GM23338 (cell line): ENCODE results near the gene MYH13. TPM values are rescaled to one million over a fixed set of nuclear protein-coding genes. Genes with fewer than 3 reads are reported as not detected.

Experiments
- ATAC-seq: fragments of 200-7000 bp; cut with Tn5 transposase; 3 replicates; pipeline ENCODE4 v1.9.1; 2020
- DNase-seq: peaks from one replicate; pipeline ENCODE4 v3.0.0-alpha.2; 2015; ENCODE audit warnings: low spot score
- H2AFZ ChIP-seq: fragments of 200-600 bp; sonication (generic); 2 replicates; pipeline ENCODE4 v1.8.0; 2016; ENCODE audit warnings: antibody characterized with exemption, mild to moderate bottlenecking, moderate library complexity
- H3F3A ChIP-seq: fragments of 200-600 bp; sonication (generic); replicated peaks from 2 replicates; pipeline ENCODE4 v1.8.0; 2017; ENCODE audit warnings: antibody characterized with exemption, mixed run types, low read depth
- H3K27ac ChIP-seq: fragments of 200-600 bp; sonication (generic); 2 replicates; pipeline ENCODE4 v1.6.1; 2016; ENCODE audit warnings: low read depth
- H3K27me3 ChIP-seq: fragments of 200-600 bp; sonication (generic); 2 replicates; pipeline ENCODE4 v1.8.0; 2016; ENCODE audit warnings: mild to moderate bottlenecking, mixed run types, moderate library complexity; ENCODE audit not compliant: insufficient read depth
- H3K36me3 ChIP-seq: fragments of 200-600 bp; sonication (generic); 2 replicates; pipeline ENCODE4 v1.8.0; 2016; ENCODE audit warnings: mild to moderate bottlenecking; ENCODE audit not compliant: insufficient read depth
- H3K4me1 ChIP-seq: fragments of 200-600 bp; sonication (generic); 2 replicates; pipeline ENCODE4 v1.8.0; 2016; ENCODE audit warnings: mild to moderate bottlenecking, moderate library complexity; ENCODE audit not compliant: insufficient read depth
- H3K4me2 ChIP-seq: fragments of 200-600 bp; sonication (generic); 2 replicates; pipeline ENCODE4 v1.7.1; 2017; ENCODE audit warnings: mixed run types
- H3K4me3 ChIP-seq: fragments of 200-600 bp; sonication (generic); 2 replicates; pipeline ENCODE4 v1.6.1; 2016; ENCODE audit warnings: mixed run types
- H3K79me2 ChIP-seq: fragments of 200-600 bp; sonication (generic); replicated peaks from 2 replicates; pipeline ENCODE4 v1.8.0; 2017; ENCODE audit warnings: mild to moderate bottlenecking; ENCODE audit not compliant: insufficient read depth
- H3K9me2 ChIP-seq: fragments of 200-600 bp; sonication (generic); 2 replicates; pipeline ENCODE4 v1.8.0; 2017; ENCODE audit not compliant: insufficient read depth
- H4K20me1 ChIP-seq: fragments of 200-600 bp; sonication (generic); replicated peaks from 2 replicates; pipeline ENCODE4 v1.8.0; 2017; ENCODE audit warnings: mild to moderate bottlenecking; ENCODE audit not compliant: insufficient read depth
- H3K27ac Mint-ChIP-seq: 2 replicates; pipeline ENCODE4 v1.8.0; 2020; ENCODE audit warnings: inconsistent platforms, mild to moderate bottlenecking, moderate library complexity, mixed read lengths
- H3K27me3 Mint-ChIP-seq: 3 replicates; pipeline ENCODE4 v1.8.0; 2022; ENCODE audit warnings: low read depth, mild to moderate bottlenecking, moderate library complexity, mixed read lengths, inconsistent platforms; ENCODE audit not compliant: insufficient read depth, poor library complexity
- H3K36me3 Mint-ChIP-seq: 3 replicates; pipeline ENCODE4 v1.8.0; 2021; ENCODE audit warnings: low read depth, mild to moderate bottlenecking, inconsistent platforms, moderate library complexity, mixed read lengths
- H3K4me1 Mint-ChIP-seq: 3 replicates; pipeline ENCODE4 v1.8.0; 2020; ENCODE audit warnings: mild to moderate bottlenecking, inconsistent platforms, mixed read lengths
- H3K4me3 Mint-ChIP-seq: 3 replicates; pipeline ENCODE4 v1.8.0; 2021; ENCODE audit warnings: moderate library complexity, mild to moderate bottlenecking, inconsistent platforms, mixed read lengths
- H3K9me3 Mint-ChIP-seq: 3 replicates; pipeline ENCODE4 v1.8.0; 2020; ENCODE audit warnings: moderate library complexity, mild to moderate bottlenecking, inconsistent platforms, mixed read lengths
- CREB1 ChIP-seq: fragments of 250-450 bp; sonication (Bioruptor Pico); IDR thresholded peaks from 2 replicates; pipeline ENCODE4 v1.5.0; 2020; ENCODE audit warnings: low read depth, mild to moderate bottlenecking, moderate library complexity
- CTCF ChIP-seq, 2 experiments: fragments of 200-600 bp in 1 of 2; sonication (generic) in 1 of 2; conservative IDR thresholded peaks; 2 replicates each; pipeline versions ENCODE4 v1.5.1 to v1.6.1; 2016 to 2017; ENCODE audit warnings: antibody characterized with exemption in 2 of 2, low read depth in 2 of 2, mild to moderate bottlenecking in 2 of 2, moderate library complexity in 1 of 2
- EZH2 ChIP-seq: fragments of 200-600 bp; sonication (generic); IDR thresholded peaks from one replicate; pipeline ENCODE4 v1.8.0; 2017; ENCODE audit warnings: antibody characterized with exemption, mild to moderate bottlenecking, low read depth; ENCODE audit not compliant: unreplicated experiment
- EZH2phosphoT487 ChIP-seq: fragments of 200-600 bp; sonication (generic); IDR thresholded peaks from one replicate; pipeline ENCODE4 v1.8.1; 2018; ENCODE audit warnings: antibody characterized with exemption; ENCODE audit not compliant: unreplicated experiment
- JUNB ChIP-seq: IDR thresholded peaks from one replicate; pipeline ENCODE4 v1.6.1; 2016; ENCODE audit warnings: antibody characterized with exemption; ENCODE audit not compliant: unreplicated experiment
- NANOG ChIP-seq: IDR thresholded peaks from 2 replicates; pipeline ENCODE4 v1.6.1; 2016; ENCODE audit warnings: antibody characterized with exemption, borderline replicate concordance
- POLR2AphosphoS5 ChIP-seq: IDR thresholded peaks from 2 replicates; pipeline ENCODE4 v1.6.1; 2016; ENCODE audit warnings: antibody characterized with exemption, low read depth
- ZNF114 ChIP-seq: fragments of 250-450 bp; sonication (Bioruptor Pico); IDR thresholded peaks from 2 replicates; pipeline ENCODE4 v1.5.0; 2020; ENCODE audit warnings: mild to moderate bottlenecking, moderate library complexity
- ZNF331 ChIP-seq: fragments of 250-450 bp; sonication (Bioruptor Pico); IDR thresholded peaks from 2 replicates; pipeline ENCODE4 v1.5.0; 2020; ENCODE audit warnings: low read depth, mild to moderate bottlenecking, moderate library complexity
- polyA plus RNA-seq: library from polyadenylated mRNA; unstranded; fragments of >200 nt; fragmentation: Nextera tagmentation; extraction: Ambion mirVana; gene quantifications from 2 replicates; pipeline ENCODE4 v1.2.1, GENCODE V29; 2016
- total RNA-seq: library from RNA; depleted of rRNA; stranded (reverse); fragments of >200 nt; shearing (Covaris generic); gene quantifications from 2 replicates; pipeline ENCODE4 v1.2.3, GENCODE V29; 2014
- TF ChIP-seq, protein P1 (sequence below): IDR thresholded peaks from one replicate; pipeline ENCODE4 v1.6.1; 2018; ENCODE audit warnings: antibody characterized with exemption; ENCODE audit not compliant: unreplicated experiment

Gene MYH13
- total and polyA plus RNA-seq, 2 experiments from 2014 or later: not detected

GRCh38 chr17:10328971-10329923, 43.6 kb downstream of the MYH13 start:
- no peaks in the 10 kb centered on the region for H3K4me1 ChIP-seq

More at GRCh38 chr17:10328971-10329923, 43.6 kb downstream of the MYH13 start:
- H3K4me3 ChIP-seq: no peak overlapping the region
- H3K79me2 ChIP-seq: no peaks in the 10 kb centered on the region
- no peaks in the 10 kb centered on the region for H3K27me3 ChIP-seq
- H3K9me2 ChIP-seq: no peaks in the 10 kb centered on the region
- no peaks in the 10 kb centered on the region for H3F3A ChIP-seq
- no peaks in the 10 kb centered on the region; the same call in 2 of the 3 replicates for H3K9me3 Mint-ChIP-seq
- no peaks in the 10 kb centered on the region for H4K20me1 ChIP-seq
- TF ChIP-seq POLR2AphosphoS5: no peak
- no peak for TF ChIP-seq ZNF331 (CRISPR knock-in tag)
- TF ChIP-seq EZH2phosphoT487: no peak
- TF ChIP-seq CTCF (conservative IDR thresholded peaks at IDR 0.05; ENCODE audit: low read depth in 2 of 2): no peak
- TF ChIP-seq, protein P1, sequence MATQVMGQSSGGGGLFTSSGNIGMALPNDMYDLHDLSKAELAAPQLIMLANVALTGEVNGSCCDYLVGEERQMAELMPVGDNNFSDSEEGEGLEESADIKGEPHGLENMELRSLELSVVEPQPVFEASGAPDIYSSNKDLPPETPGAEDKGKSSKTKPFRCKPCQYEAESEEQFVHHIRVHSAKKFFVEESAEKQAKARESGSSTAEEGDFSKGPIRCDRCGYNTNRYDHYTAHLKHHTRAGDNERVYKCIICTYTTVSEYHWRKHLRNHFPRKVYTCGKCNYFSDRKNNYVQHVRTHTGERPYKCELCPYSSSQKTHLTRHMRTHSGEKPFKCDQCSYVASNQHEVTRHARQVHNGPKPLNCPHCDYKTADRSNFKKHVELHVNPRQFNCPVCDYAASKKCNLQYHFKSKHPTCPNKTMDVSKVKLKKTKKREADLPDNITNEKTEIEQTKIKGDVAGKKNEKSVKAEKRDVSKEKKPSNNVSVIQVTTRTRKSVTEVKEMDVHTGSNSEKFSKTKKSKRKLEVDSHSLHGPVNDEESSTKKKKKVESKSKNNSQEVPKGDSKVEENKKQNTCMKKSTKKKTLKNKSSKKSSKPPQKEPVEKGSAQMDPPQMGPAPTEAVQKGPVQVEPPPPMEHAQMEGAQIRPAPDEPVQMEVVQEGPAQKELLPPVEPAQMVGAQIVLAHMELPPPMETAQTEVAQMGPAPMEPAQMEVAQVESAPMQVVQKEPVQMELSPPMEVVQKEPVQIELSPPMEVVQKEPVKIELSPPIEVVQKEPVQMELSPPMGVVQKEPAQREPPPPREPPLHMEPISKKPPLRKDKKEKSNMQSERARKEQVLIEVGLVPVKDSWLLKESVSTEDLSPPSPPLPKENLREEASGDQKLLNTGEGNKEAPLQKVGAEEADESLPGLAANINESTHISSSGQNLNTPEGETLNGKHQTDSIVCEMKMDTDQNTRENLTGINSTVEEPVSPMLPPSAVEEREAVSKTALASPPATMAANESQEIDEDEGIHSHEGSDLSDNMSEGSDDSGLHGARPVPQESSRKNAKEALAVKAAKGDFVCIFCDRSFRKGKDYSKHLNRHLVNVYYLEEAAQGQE: no peak
- no peak for TF ChIP-seq NANOG
- no peak for TF ChIP-seq ZNF114 (CRISPR knock-in tag)
- TF ChIP-seq CREB1 (CRISPR knock-in tag): no peak
- TF ChIP-seq JUNB: no peak
- TF ChIP-seq EZH2: no peak
- no peak overlapping the region for H3K4me3 Mint-ChIP-seq
- no peak overlapping the region for H3K4me2 ChIP-seq
- peaks cover 15% of the 10 kb centered on the region for H3K27me3 Mint-ChIP-seq
- ATAC-seq (no peak), DNase-seq (no peak)
- no peak overlapping the region for H3K27ac ChIP-seq
- 0 out of 2 replicates have a peak overlapping the region, but pooled peaks have one; percentile 40 for H3K27ac Mint-ChIP-seq
- H2AFZ ChIP-seq: no peak overlapping the region
- H3K4me1 Mint-ChIP-seq: no peaks in the 10 kb centered on the region
- H3K36me3 Mint-ChIP-seq: no peaks in the 10 kb centered on the region
- H3K36me3 ChIP-seq: no peaks in the 10 kb centered on the region
